Measurements from ENCODE around the gene SMARCA2.
A peak's percentile ranks its signal among the peaks of the same experiment; 100 is the strongest.

SMARCA2 gene

GRCh38 chr9:2040828-2041227 is 25.7 kb downstream of the SMARCA2 start:
- DNase-seq (ENCODE audit: insufficient read length, low spot score) (no peak), FAIRE-seq (no peak)
- TF ChIP-seq POLR2A (IDR thresholded peaks at IDR 0.05; ENCODE audit: low read depth, low read length) = no peak

GRCh38 chr9:2041736-2042135 is 26.6 kb downstream of the SMARCA2 start:
- no peak for TF ChIP-seq POLR2A (IDR thresholded peaks at IDR 0.05; ENCODE audit: low read depth, low read length)
- DNase-seq (ENCODE audit: insufficient read length, low spot score) = no peak
- no peak for FAIRE-seq

GRCh38 chr9:2043243-2043642 is 28.1 kb downstream of the SMARCA2 start:
- no peak for FAIRE-seq
- no peak for TF ChIP-seq POLR2A (IDR thresholded peaks at IDR 0.05; ENCODE audit: low read depth, low read length)

GRCh38 chr9:2043881-2044462 is 28.8 kb downstream of the SMARCA2 start:
- no peak for FAIRE-seq
- DNase-seq (ENCODE audit: insufficient read length, low spot score) = no peak
- no peak for TF ChIP-seq POLR2A (IDR thresholded peaks at IDR 0.05; ENCODE audit: low read depth, low read length)

More at GRCh38 chr9:2043243-2043642, 28.1 kb downstream of the SMARCA2 start:
- no peak for DNase-seq (ENCODE audit: insufficient read length, low spot score)

GRCh38 chr9:2047144-2047671 is 32.1 kb downstream of the SMARCA2 start:
- DNase-seq (ENCODE audit: insufficient read length, low spot score) = no peak
- FAIRE-seq = no peak
- TF ChIP-seq POLR2A (IDR thresholded peaks at IDR 0.05; ENCODE audit: low read depth, low read length) = no peak

- no peak for TF ChIP-seq POLR2A (IDR thresholded peaks at IDR 0.05; ENCODE audit: low read depth, low read length)
- DNase-seq (ENCODE audit: insufficient read length, low spot score) (no peak), FAIRE-seq (no peak)
Observed at GRCh38 chr9:2047916-2048315, 32.8 kb downstream of the SMARCA2 start.

GRCh38 chr9:2050236-2050635 is 35.1 kb downstream of the SMARCA2 start:
- FAIRE-seq (no peak), DNase-seq (ENCODE audit: insufficient read length, low spot score) (no peak)
- no peak for TF ChIP-seq POLR2A (IDR thresholded peaks at IDR 0.05; ENCODE audit: low read depth, low read length)

GRCh38 chr9:2053883-2054845 is 39.0 kb downstream of the SMARCA2 start:
- FAIRE-seq (no peak), DNase-seq (ENCODE audit: insufficient read length, low spot score) (no peak)
- TF ChIP-seq POLR2A (IDR thresholded peaks at IDR 0.05; ENCODE audit: low read depth, low read length) = no peak

GRCh38 chr9:2055203-2055658 is 40.1 kb downstream of the SMARCA2 start:
- DNase-seq (ENCODE audit: insufficient read length, low spot score) (no peak), FAIRE-seq (peak; percentile 53)
- TF ChIP-seq POLR2A (IDR thresholded peaks at IDR 0.05; ENCODE audit: low read depth, low read length) = no peak

GRCh38 chr9:2059274-2059929 is 44.3 kb downstream of the SMARCA2 start:
- DNase-seq (ENCODE audit: insufficient read length, low spot score) (no peak), FAIRE-seq (peak; percentile 15)
- no peak for TF ChIP-seq POLR2A (IDR thresholded peaks at IDR 0.05; ENCODE audit: low read depth, low read length)

- no peak for DNase-seq (ENCODE audit: insufficient read length, low spot score)
- no peak for FAIRE-seq
- TF ChIP-seq POLR2A (IDR thresholded peaks at IDR 0.05; ENCODE audit: low read depth, low read length) = no peak
Observed at GRCh38 chr9:2060424-2060823, 45.3 kb downstream of the SMARCA2 start.

- no peak for DNase-seq (ENCODE audit: insufficient read length, low spot score)
- FAIRE-seq = no peak
- no peak for TF ChIP-seq POLR2A (IDR thresholded peaks at IDR 0.05; ENCODE audit: low read depth, low read length)
Observed at GRCh38 chr9:2065704-2066103, 50.6 kb downstream of the SMARCA2 start.

- TF ChIP-seq POLR2A (IDR thresholded peaks at IDR 0.05; ENCODE audit: low read depth, low read length) = no peak
- no peak for DNase-seq (ENCODE audit: insufficient read length, low spot score)
- peak; percentile 45 for FAIRE-seq
Observed at GRCh38 chr9:2066312-2067273, 51.4 kb downstream of the SMARCA2 start.
